Measurements from ENCODE around the gene RNF150. TPM values are rescaled to one million over a fixed set of nuclear protein-coding genes. Genes with fewer than 3 reads are reported as not detected.
A peak's percentile ranks its signal among the peaks of the same experiment; 100 is the strongest.
"Not testable (repeated sequence)": the region's sequence is repeated elsewhere in the genome, so short reads cannot be mapped to it uniquely, and the experiment has no call there.

The RNF150 gene
- total RNA-seq, 2 donors from 2014 or later = 11.7 to 12.3 TPM

GRCh38 chr4:141174457-141174856, 41.2 kb upstream of the RNF150 start:
- intact Hi-C loops (cut with DNase I) = no loop called here
- Histone ChIP-seq H3K27ac (no peak overlapping the region), H3K4me3 (no peak overlapping the region), H3K4me1 (replicated peaks) (no peaks in the 10 kb centered on the region), H3K27me3 (replicated peaks; ENCODE audit: insufficient read depth) (no peaks in the 10 kb centered on the region), H3K36me3 (no peaks in the 10 kb centered on the region), H3K9me3 (no peaks in the 10 kb centered on the region)
- WGBS = 39% methylated on average over 1 of the region's 1 CpG
- DNase-seq (ENCODE audit: low spot score) = no peak
- no peak for TF ChIP-seq CTCF (IDR thresholded peaks at IDR 0.05)
- TF ChIP-seq POLR2AphosphoS5 (IDR thresholded peaks at IDR 0.05) = no peak
- no peak for TF ChIP-seq POLR2A (IDR thresholded peaks at IDR 0.05)

GRCh38 chr4:141170671-141171070, 37.4 kb upstream of the RNF150 start:
- DNase-seq (ENCODE audit: low spot score) = no peak
- no peak for TF ChIP-seq POLR2A (IDR thresholded peaks at IDR 0.05)

GRCh38 chr4:141169391-141169790, 36.1 kb upstream of the RNF150 start:
- Histone ChIP-seq H3K27ac (no peak overlapping the region), H3K4me1 (replicated peaks) (no peaks in the 10 kb centered on the region), H3K4me3 (no peak overlapping the region), H3K9me3 (no peaks in the 10 kb centered on the region), H3K27me3 (replicated peaks; ENCODE audit: insufficient read depth) (no peaks in the 10 kb centered on the region), H3K36me3 (no peaks in the 10 kb centered on the region)
- no peak for DNase-seq (ENCODE audit: low spot score)
- intact Hi-C loops (cut with DNase I) = no loop called here
- TF ChIP-seq CTCF (IDR thresholded peaks at IDR 0.05) (no peak), POLR2A (IDR thresholded peaks at IDR 0.05) (no peak), POLR2AphosphoS5 (IDR thresholded peaks at IDR 0.05) (no peak)

More at GRCh38 chr4:141170671-141171070, 37.4 kb upstream of the RNF150 start:
- no peaks in the 10 kb centered on the region for H3K9me3 ChIP-seq
- WGBS = 57% methylated on average over 3 of the region's 3 CpGs
- H3K27ac ChIP-seq = no peak overlapping the region
- no peak overlapping the region for H3K4me3 ChIP-seq
- intact Hi-C loops (cut with DNase I) = no loop called here
- H3K4me1 ChIP-seq (replicated peaks) = no peaks in the 10 kb centered on the region
- no peaks in the 10 kb centered on the region for H3K36me3 ChIP-seq
- H3K27me3 ChIP-seq (replicated peaks; ENCODE audit: insufficient read depth) = no peaks in the 10 kb centered on the region

GRCh38 chr4:141165001-141165400, 31.7 kb upstream of the RNF150 start:
- H3K4me3 ChIP-seq; H3K36me3 ChIP-seq; H3K9me3 ChIP-seq; H3K4me1 ChIP-seq (replicated peaks); H3K27ac ChIP-seq; H3K27me3 ChIP-seq (replicated peaks; ENCODE audit: insufficient read depth); intact Hi-C loops (cut with DNase I); DNase-seq (ENCODE audit: low spot score): not testable (repeated sequence)
- 70% methylated on average over 5 of the region's 5 CpGs for WGBS

GRCh38 chr4:141159027-141159426, 25.8 kb upstream of the RNF150 start:
- Histone ChIP-seq H3K9me3 (no peaks in the 10 kb centered on the region), H3K4me3 (no peak overlapping the region), H3K4me1 (replicated peaks) (no peaks in the 10 kb centered on the region), H3K27ac (no peak overlapping the region), H3K27me3 (replicated peaks; ENCODE audit: insufficient read depth) (no peaks in the 10 kb centered on the region), H3K36me3 (no peaks in the 10 kb centered on the region)
- intact Hi-C loops (cut with DNase I) = no loop called here
- no peak for DNase-seq (ENCODE audit: low spot score)
- WGBS = 89% methylated on average over 1 of the region's 1 CpG
- TF ChIP-seq POLR2AphosphoS5 (IDR thresholded peaks at IDR 0.05) (no peak), POLR2A (IDR thresholded peaks at IDR 0.05) (no peak), CTCF (IDR thresholded peaks at IDR 0.05) (no peak)

- intact Hi-C loops (cut with DNase I) = no loop called here
- H3K27ac ChIP-seq = no peak overlapping the region
- no peaks in the 10 kb centered on the region for H3K27me3 ChIP-seq (replicated peaks; ENCODE audit: insufficient read depth)
- TF ChIP-seq CTCF (IDR thresholded peaks at IDR 0.05) (peak; percentile 32 to 62 (median 36)), POLR2A (IDR thresholded peaks at IDR 0.05) (no peak)
- DNase-seq (ENCODE audit: low spot score) = no peak
- no peaks in the 10 kb centered on the region for H3K4me1 ChIP-seq (replicated peaks)
- no peak overlapping the region for H3K4me3 ChIP-seq
- no peaks in the 10 kb centered on the region for H3K9me3 ChIP-seq
- no peaks in the 10 kb centered on the region for H3K36me3 ChIP-seq
Measured at GRCh38 chr4:141158219-141158618, 24.9 kb upstream of the RNF150 start.
